GM12878 (cell line): ENCODE data around the gene GPAT2. TPM values are rescaled to one million over a fixed set of nuclear protein-coding genes. Genes with fewer than 3 reads are reported as not detected.
A peak's percentile ranks its signal among the peaks of the same experiment; 100 is the strongest.
"Not testable (repeated sequence)": the region's sequence is repeated elsewhere in the genome, so short reads cannot be mapped to it uniquely, and the experiment has no call there.

Experiments
- ATAC-seq: fragments of 200-7000 bp; cut with Tn5 transposase; 3 replicates; pipeline ENCODE4 v1.9.1; 2020; ENCODE audit warnings: mild to moderate bottlenecking, moderate library complexity
- BruUV-seq: library from RNA; stranded (reverse); fragments of 400-500 nt; replicated peaks from 2 replicates; lab custom pipeline; 2021; lab: Mats Ljungman, UMichigan
- CTCF ChIA-PET: fragments of 300-600 bp; sonication (Branson Sonifier 250); formaldehyde crosslinking; extraction: SDS; loops from one replicate; lab custom pipeline; 2021; ENCODE audit warnings: inconsistent platforms; lab: Yijun Ruan, JAX
- POLR2A ChIA-PET: fragments of 350-600 bp; formaldehyde crosslinking; extraction: SDS; loops from one replicate; lab custom pipeline; 2021; ENCODE audit warnings: inconsistent platforms; lab: Charles Lee
- RAD21 ChIA-PET: fragments of 300-600 bp; sonication (Branson Sonifier 250); formaldehyde crosslinking; loops from one replicate; lab custom pipeline; 2023; ENCODE audit warnings: antibody characterized with exemption; ENCODE audit not compliant: unreplicated experiment; lab: Charles Lee
- SMC1A ChIA-PET: fragments of 300-600 bp; sonication (Branson Sonifier 250); formaldehyde crosslinking; loops from one replicate; lab custom pipeline; 2023; ENCODE audit not compliant: unreplicated experiment, uncharacterized antibody; lab: Charles Lee
- DNase-seq: peaks from one replicate; pipeline ENCODE4 v3.0.0-alpha.2; 2011; ENCODE audit warnings: low read depth, low spot score
- FAIRE-seq: peaks from 3 replicates; lab custom pipeline; 2011; peaks lifted over from hg19 to GRCh38; lab: Jason Lieb, UNC
- H2AFZ ChIP-seq: 2 replicates; pipeline ENCODE4 v1.6.0; 2011; ENCODE audit warnings: low read depth, low read length, control low read depth; ENCODE audit not compliant: control insufficient read depth
- H3K27ac ChIP-seq: 2 replicates; pipeline ENCODE4 v1.5.1; 2011; ENCODE audit warnings: control low read depth; ENCODE audit not compliant: control insufficient read depth, insufficient read depth
- H3K27me3 ChIP-seq, 2 experiments: replicated peaks in 1 of 2; 2 replicates each; pipeline versions ENCODE4 v1.6.0 to v1.6.1; 2011; ENCODE audit warnings: low read length in 1 of 2; ENCODE audit not compliant: control insufficient read depth in 2 of 2, insufficient read depth in 2 of 2
- H3K36me3 ChIP-seq, 2 experiments: 2 replicates each; pipeline ENCODE4 v1.5.1; 2011; ENCODE audit warnings: low read length in 1 of 2; ENCODE audit not compliant: control insufficient read depth in 2 of 2, insufficient read depth in 2 of 2
- H3K4me1 ChIP-seq: 2 replicates; pipeline ENCODE4 v1.6.1; 2011; ENCODE audit warnings: mild to moderate bottlenecking, low read length, moderate library complexity, mixed read lengths; ENCODE audit not compliant: control insufficient read depth, insufficient read depth
- H3K4me2 ChIP-seq: 2 replicates; pipeline ENCODE4 v1.6.0; 2011; ENCODE audit warnings: control low read depth; ENCODE audit not compliant: control insufficient read depth, insufficient read depth
- H3K4me3 ChIP-seq: fragments of 200-600 bp; sonication (generic); 2 replicates; pipeline ENCODE4 v1.5.1; 2016
- H3K79me2 ChIP-seq: 2 replicates; pipeline ENCODE4 v1.6.0; 2011; ENCODE audit warnings: low read length; ENCODE audit not compliant: control insufficient read depth, insufficient read depth
- H3K9ac ChIP-seq: 2 replicates; pipeline ENCODE4 v1.8.0; 2011; ENCODE audit warnings: low read length, control low read depth, mixed read lengths; ENCODE audit not compliant: control insufficient read depth, insufficient read depth
- H3K9me3 ChIP-seq: replicated peaks from 3 replicates; pipeline ENCODE4 v1.5.1; 2011; ENCODE audit warnings: mild to moderate bottlenecking, low read length; ENCODE audit not compliant: control insufficient read depth, insufficient read depth
- H4K20me1 ChIP-seq: 2 replicates; pipeline ENCODE4 v1.6.0; 2011; ENCODE audit not compliant: control insufficient read depth, insufficient read depth
- NKRF ChIP-seq: fragments of 450-650 bp; conservative IDR thresholded peaks from 2 replicates; pipeline ENCODE4 v1.6.1; 2017; ENCODE audit warnings: mild to moderate bottlenecking, moderate library complexity
- SMC3 ChIP-seq: IDR thresholded peaks from 2 replicates; pipeline ENCODE4 v1.6.1; 2011; ENCODE audit warnings: low read length, improper control_type of control experiment, borderline replicate concordance
- WGBS: methylation state at CpG from one replicate; pipeline ENCODE4 v1.1.6; 2016; ENCODE audit warnings: low lambda C conversion rate; ENCODE audit not compliant: insufficient replicate concordance, insufficient coverage; ENCODE audit errors: missing lambda C conversion rate; 5-methylcytosine and 5-hydroxymethylcytosine counted together
- in situ Hi-C: fragments of 300-500 bp; cut with MboI; formaldehyde crosslinking; loops from 9 replicates; pipeline ENCODE4 v1.14.3; 2018; ENCODE audit warnings: mixed read lengths
- intact Hi-C: fragments of 100-400 bp; cut with micrococcal nuclease; formaldehyde crosslinking; loops from one replicate; pipeline ENCODE4 v1.14.2; 2022; ENCODE audit not compliant: unreplicated experiment
- polyA plus RNA-seq, 11 experiments: library from polyadenylated mRNA; depleted of rRNA in 4 of 11; unstranded in 6 of 11; stranded (reverse) in 5 of 11; fragments of >200 nt; fragmentation: Nextera tagmentation in 4 of 11; fragmentation: Illumina TruSeq in 1 of 11; extraction: Ambion mirVana in 4 of 11; extraction: Trizol in 1 of 11; gene quantifications; 1 replicate in 1 of 11; 2 replicates in 10 of 11; pipeline versions ENCODE4 v1.2.1 to v1.2.3, GENCODE V29; 2011 to 2016; ENCODE audit warnings: inconsistent platforms in 2 of 11, missing spikeins in 2 of 11, low read depth in 1 of 11
- total RNA-seq, 4 experiments: library from RNA; depleted of rRNA in 3 of 4; stranded (reverse); fragments of >200 nt in 3 of 4; fragmentation: Illumina TruSeq in 1 of 4; extraction: Trizol in 1 of 4; gene quantifications; 2 replicates each; pipeline versions ENCODE4 v1.2.1 to v1.2.3, GENCODE V29; 2013 to 2021
- TF ChIP-seq, protein P1 (sequence below): fragments of 450-650 bp; IDR thresholded peaks from 2 replicates; pipeline ENCODE4 v1.6.1; 2017; ENCODE audit warnings: mild to moderate bottlenecking, low read depth, inconsistent platforms; ENCODE audit not compliant: poor library complexity, severe bottlenecking
- TF ChIP-seq, protein P2 (sequence below): fragments of 450-650 bp; IDR thresholded peaks from 2 replicates; pipeline ENCODE4 v1.6.1; 2016; ENCODE audit warnings: mild to moderate bottlenecking

The GPAT2 gene
- total and polyA plus RNA-seq, 10 of the 15 experiments (the other 5 are each of a cell fraction or from before 2014, with no cell fraction given): 0.04 to 0.05 TPM; not detected in 8

GRCh38 chr2:96006248-96006647 is 28.5 kb downstream of the GPAT2 start:
- SMC1A ChIA-PET, H3K27me3 ChIP-seq, H3K9me3 ChIP-seq, H2AFZ ChIP-seq, H3K4me3 ChIP-seq, DNase-seq, intact Hi-C loops, H3K4me1 ChIP-seq, BruUV-seq, FAIRE-seq, H4K20me1 ChIP-seq, H3K79me2 ChIP-seq, H3K36me3 ChIP-seq, H3K4me2 ChIP-seq, H3K9ac ChIP-seq, RAD21 ChIA-PET, ATAC-seq, POLR2A ChIA-PET, H3K27ac ChIP-seq: not testable (repeated sequence)
- 45% methylated on average over 5 of the region's 5 CpGs for WGBS
- CTCF ChIA-PET: interaction anchor here (1.1 kb wide), 1 partner anchor 253 kb away, joined by 3 read pairs; no protein-coding TSS in a partner anchor
- in situ Hi-C loops: loop anchor here (25.0 kb wide), 1 partner anchor 256 kb away; the partner anchor contains the start of genes CIAO1 and TMEM127

GRCh38 chr2:95992520-95993272 is 42.0 kb downstream of the GPAT2 start:
- WGBS: 7% methylated on average over 32 of the region's 34 CpGs
- BruUV-seq, H3K27me3 ChIP-seq, H3K36me3 ChIP-seq, DNase-seq, in situ Hi-C loops, H3K4me1 ChIP-seq, H4K20me1 ChIP-seq, POLR2A ChIA-PET, H3K79me2 ChIP-seq, H3K9me3 ChIP-seq: not testable (repeated sequence)
- H3K27ac ChIP-seq: peak overlapping the region; percentile 67; the same call in 1 of the 2 replicates
- H3K4me2 ChIP-seq: peak overlapping the region; percentile 93
- peak overlapping the region; percentile 87 for H2AFZ ChIP-seq
- RAD21 ChIA-PET: interaction anchor here (0.6 to 2.0 kb wide), 17 partner anchors 30 to 962 kb away, joined by 3 to 24 read pairs (median 4); partner anchors contain the start of genes ADRA2B, ASTL and CIAO1
- FAIRE-seq (peak; percentile 54), ATAC-seq (peak; percentile 84)
- CTCF ChIA-PET: interaction anchor here (0.6 to 4.4 kb wide), 54 partner anchors 9 to 1119 kb away, joined by 3 to 43 read pairs (median 5); partner anchors contain the start of genes ASTL, NEURL3 and STARD7
- SMC1A ChIA-PET: interaction anchor here (0.8 to 1.9 kb wide), 16 partner anchors 9 to 271 kb away, joined by 3 to 17 read pairs (median 4); partner anchors contain the start of genes ADRA2B and ASTL
- intact Hi-C loops: loop anchor here (2.0 kb wide), 1 partner anchor 124 kb away; the partner anchor contains the start of gene ADRA2B
- peak overlapping the region; percentile 72 for H3K9ac ChIP-seq
- H3K4me3 ChIP-seq: peak overlapping the region; percentile 73
- TF ChIP-seq, protein P1, sequence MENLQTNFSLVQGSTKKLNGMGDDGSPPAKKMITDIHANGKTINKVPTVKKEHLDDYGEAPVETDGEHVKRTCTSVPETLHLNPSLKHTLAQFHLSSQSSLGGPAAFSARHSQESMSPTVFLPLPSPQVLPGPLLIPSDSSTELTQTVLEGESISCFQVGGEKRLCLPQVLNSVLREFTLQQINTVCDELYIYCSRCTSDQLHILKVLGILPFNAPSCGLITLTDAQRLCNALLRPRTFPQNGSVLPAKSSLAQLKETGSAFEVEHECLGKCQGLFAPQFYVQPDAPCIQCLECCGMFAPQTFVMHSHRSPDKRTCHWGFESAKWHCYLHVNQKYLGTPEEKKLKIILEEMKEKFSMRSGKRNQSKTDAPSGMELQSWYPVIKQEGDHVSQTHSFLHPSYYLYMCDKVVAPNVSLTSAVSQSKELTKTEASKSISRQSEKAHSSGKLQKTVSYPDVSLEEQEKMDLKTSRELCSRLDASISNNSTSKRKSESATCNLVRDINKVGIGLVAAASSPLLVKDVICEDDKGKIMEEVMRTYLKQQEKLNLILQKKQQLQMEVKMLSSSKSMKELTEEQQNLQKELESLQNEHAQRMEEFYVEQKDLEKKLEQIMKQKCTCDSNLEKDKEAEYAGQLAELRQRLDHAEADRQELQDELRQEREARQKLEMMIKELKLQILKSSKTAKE: peak; percentile 36
- TF ChIP-seq NKRF (peak; percentile 36; the same call in 1 of the 2 replicates), SMC3 (peak; percentile 56; the same call in 1 of the 2 replicates)
- TF ChIP-seq, protein P2, sequence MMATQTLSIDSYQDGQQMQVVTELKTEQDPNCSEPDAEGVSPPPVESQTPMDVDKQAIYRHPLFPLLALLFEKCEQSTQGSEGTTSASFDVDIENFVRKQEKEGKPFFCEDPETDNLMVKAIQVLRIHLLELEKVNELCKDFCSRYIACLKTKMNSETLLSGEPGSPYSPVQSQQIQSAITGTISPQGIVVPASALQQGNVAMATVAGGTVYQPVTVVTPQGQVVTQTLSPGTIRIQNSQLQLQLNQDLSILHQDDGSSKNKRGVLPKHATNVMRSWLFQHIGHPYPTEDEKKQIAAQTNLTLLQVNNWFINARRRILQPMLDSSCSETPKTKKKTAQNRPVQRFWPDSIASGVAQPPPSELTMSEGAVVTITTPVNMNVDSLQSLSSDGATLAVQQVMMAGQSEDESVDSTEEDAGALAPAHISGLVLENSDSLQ: 0 out of 2 replicates have a peak, but pooled peaks have one; percentile 14
